Fibroblast of the aortic adventitia (primary cell): ENCODE data around the gene ANKRD36. TPM values are rescaled to one million over a fixed set of nuclear protein-coding genes. Genes with fewer than 3 reads are reported as not detected.
"Not testable (repeated sequence)": the region's sequence is repeated elsewhere in the genome, so short reads cannot be mapped to it uniquely, and the experiment has no call there.

Source experiments
- DNase-seq: peaks from one replicate; pipeline ENCODE4 v3.0.0-alpha.2; 2010; ENCODE audit warnings: low read depth
- H3K4me3 ChIP-seq: 2 replicates; pipeline ENCODE4 v1.5.1; 2011; ENCODE audit warnings: low read depth, mild to moderate bottlenecking, control low read depth, low read length, moderate library complexity
- CTCF ChIP-seq: IDR thresholded peaks from 2 replicates; pipeline ENCODE4 v1.5.1; 2011; ENCODE audit warnings: mild to moderate bottlenecking, low read length, control low read depth, inconsistent platforms; ENCODE audit not compliant: insufficient read depth
- total RNA-seq: library from RNA; depleted of rRNA; stranded (reverse); fragments of >200 nt; gene quantifications from 2 replicates; pipeline ENCODE4 v1.2.3, GENCODE V29; 2012; ENCODE audit warnings: low replicate concordance

The ANKRD36 gene
- total RNA-seq, result 48.9 and 79.8 TPM in 2 replicates

- DNase-seq, result peak; percentile 69
- TF ChIP-seq CTCF, result peak; percentile 42
- peak within 1 kb of the TSS; percentile 74 for H3K4me3 ChIP-seq
Observed at GRCh38 chr2:97113050-97113881, at the start of gene ANKRD36. Gene ANKRD36 (plus strand): TSS chr2:97113153. CDS start chr2:97113740, 587 bp downstream.

GRCh38 chr2:97066030-97066429, 46.9 kb upstream of the ANKRD36 start:
- not testable (repeated sequence) for H3K4me3 ChIP-seq, DNase-seq

GRCh38 chr2:97067279-97068004, 45.5 kb upstream of the ANKRD36 start:
- no peak overlapping the region for H3K4me3 ChIP-seq
- no peak for TF ChIP-seq CTCF
- DNase-seq, result no peak

- TF ChIP-seq CTCF, result no peak
- H3K4me3 ChIP-seq, result no peak overlapping the region
- DNase-seq, result no peak
Observed at GRCh38 chr2:97068074-97068473, 44.9 kb upstream of the ANKRD36 start.

GRCh38 chr2:97068722-97069121, 44.2 kb upstream of the ANKRD36 start:
- DNase-seq, H3K4me3 ChIP-seq: not testable (repeated sequence)

- DNase-seq, H3K4me3 ChIP-seq: not testable (repeated sequence)
Observed at GRCh38 chr2:97070915-97071314, 42.0 kb upstream of the ANKRD36 start.

GRCh38 chr2:97077213-97077612, 35.7 kb upstream of the ANKRD36 start:
- H3K4me3 ChIP-seq, DNase-seq: not testable (repeated sequence)

GRCh38 chr2:97080855-97081254, 32.1 kb upstream of the ANKRD36 start:
- H3K4me3 ChIP-seq, DNase-seq: not testable (repeated sequence)

- H3K4me3 ChIP-seq, DNase-seq: not testable (repeated sequence)
Observed at GRCh38 chr2:97082206-97082605, 30.7 kb upstream of the ANKRD36 start.

GRCh38 chr2:97083516-97083915, 29.4 kb upstream of the ANKRD36 start:
- not testable (repeated sequence) for DNase-seq, H3K4me3 ChIP-seq

GRCh38 chr2:97085093-97085492, 27.9 kb upstream of the ANKRD36 start:
- H3K4me3 ChIP-seq, DNase-seq: not testable (repeated sequence)

GRCh38 chr2:97088706-97089105, 24.2 kb upstream of the ANKRD36 start:
- not testable (repeated sequence) for DNase-seq

GRCh38 chr2:97092946-97093345, 20.0 kb upstream of the ANKRD36 start:
- not testable (repeated sequence) for H3K4me3 ChIP-seq, DNase-seq

More at GRCh38 chr2:97088706-97089105, 24.2 kb upstream of the ANKRD36 start:
- H3K4me3 ChIP-seq, result not testable (repeated sequence)

- H3K4me3 ChIP-seq, DNase-seq: not testable (repeated sequence)
Observed at GRCh38 chr2:97093983-97094771, 18.8 kb upstream of the ANKRD36 start.
